ENCODE results near the gene DLX2. TPM values are rescaled to one million over a fixed set of nuclear protein-coding genes. Genes with fewer than 3 reads are reported as not detected.

Gene DLX2
- total RNA-seq, 3 donors from 2014 or later = 0.35 TPM; not detected in 2

DNA sequence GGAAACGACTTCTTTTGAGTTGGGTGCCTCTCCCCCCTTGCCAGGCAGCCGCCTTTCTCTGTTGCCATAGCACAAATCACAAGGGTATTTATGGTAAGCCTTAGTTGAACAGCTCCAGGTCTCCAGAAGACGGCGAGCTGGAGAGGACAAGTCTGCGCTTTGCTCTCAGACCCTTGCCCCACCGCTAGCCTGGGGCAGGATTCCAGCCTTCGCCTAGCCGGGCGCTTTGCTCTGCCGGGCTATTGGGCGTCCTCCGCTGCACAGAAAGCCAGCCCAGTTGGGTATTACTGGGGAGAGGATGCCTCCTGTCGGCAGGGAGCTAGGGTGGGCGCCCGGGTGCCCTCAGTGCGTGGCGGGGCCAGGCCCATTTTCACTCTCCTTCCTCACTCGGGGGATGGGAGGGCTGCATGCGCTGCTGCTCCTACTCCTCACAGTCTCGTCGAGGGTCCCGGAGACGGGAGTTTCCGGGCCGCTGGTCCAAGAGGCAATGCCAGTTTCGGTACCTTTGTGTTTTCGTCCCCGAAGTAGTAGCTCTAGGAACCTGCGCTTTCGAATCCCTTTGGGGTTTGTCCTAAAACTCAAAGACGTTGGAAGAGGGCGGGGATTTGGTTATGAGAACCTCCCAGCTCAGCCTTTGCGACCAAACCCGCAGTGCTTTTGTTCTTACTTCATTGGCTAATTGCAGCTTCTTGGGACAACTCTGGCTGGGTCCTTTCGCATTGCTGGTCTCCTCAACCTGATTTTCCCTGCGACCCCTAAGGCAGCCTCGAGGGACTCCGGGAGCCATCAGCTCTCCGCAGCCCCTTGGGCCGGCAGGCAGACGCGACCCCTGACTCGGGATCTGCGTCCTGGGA lies 3.6 kb upstream of the DLX2 start:
- TF ChIP-seq, protein P1, sequence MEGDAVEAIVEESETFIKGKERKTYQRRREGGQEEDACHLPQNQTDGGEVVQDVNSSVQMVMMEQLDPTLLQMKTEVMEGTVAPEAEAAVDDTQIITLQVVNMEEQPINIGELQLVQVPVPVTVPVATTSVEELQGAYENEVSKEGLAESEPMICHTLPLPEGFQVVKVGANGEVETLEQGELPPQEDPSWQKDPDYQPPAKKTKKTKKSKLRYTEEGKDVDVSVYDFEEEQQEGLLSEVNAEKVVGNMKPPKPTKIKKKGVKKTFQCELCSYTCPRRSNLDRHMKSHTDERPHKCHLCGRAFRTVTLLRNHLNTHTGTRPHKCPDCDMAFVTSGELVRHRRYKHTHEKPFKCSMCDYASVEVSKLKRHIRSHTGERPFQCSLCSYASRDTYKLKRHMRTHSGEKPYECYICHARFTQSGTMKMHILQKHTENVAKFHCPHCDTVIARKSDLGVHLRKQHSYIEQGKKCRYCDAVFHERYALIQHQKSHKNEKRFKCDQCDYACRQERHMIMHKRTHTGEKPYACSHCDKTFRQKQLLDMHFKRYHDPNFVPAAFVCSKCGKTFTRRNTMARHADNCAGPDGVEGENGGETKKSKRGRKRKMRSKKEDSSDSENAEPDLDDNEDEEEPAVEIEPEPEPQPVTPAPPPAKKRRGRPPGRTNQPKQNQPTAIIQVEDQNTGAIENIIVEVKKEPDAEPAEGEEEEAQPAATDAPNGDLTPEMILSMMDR (IDR thresholded peaks at IDR 0.05) = no peak
- DNase-seq (peak in 1 of 3 donors; percentile 42), ATAC-seq (peak; percentile 34)
- H3K36me3 ChIP-seq (ENCODE audit: low read depth) = no peaks in the 10 kb centered on the region
- H3K4me3 ChIP-seq = no peak overlapping the region
- no peaks in the 10 kb centered on the region for H3K9me3 ChIP-seq
- peaks cover 30% of the 10 kb centered on the region for H3K4me1 ChIP-seq (ENCODE audit: low read depth)
- intact Hi-C loops (cut with DNase I, micrococcal nuclease) = no loop called here

GRCh38 chr2:172105471-172106107 lies 2.9 kb upstream of the DLX2 start:
- TF ChIP-seq, protein P1 (IDR thresholded peaks at IDR 0.05) = no peak
- H3K4me1 ChIP-seq (ENCODE audit: low read depth) = peaks cover 37% of the 10 kb centered on the region
- no peak for DNase-seq
- H3K9me3 ChIP-seq = no peaks in the 10 kb centered on the region
- no peak for ATAC-seq
- intact Hi-C loops (cut with DNase I, micrococcal nuclease) = no loop called here
- H3K4me3 ChIP-seq = no peak overlapping the region
- H3K36me3 ChIP-seq (ENCODE audit: low read depth) = no peaks in the 10 kb centered on the region

GRCh38 chr2:172103471-172104272 lies 972 bp upstream of the DLX2 start:
- no peaks in the 10 kb centered on the region for H3K9me3 ChIP-seq
- intact Hi-C loops (cut with DNase I, micrococcal nuclease) = no loop called here
- peaks cover 52% of the 10 kb centered on the region for H3K4me1 ChIP-seq (ENCODE audit: low read depth)
- H3K36me3 ChIP-seq (ENCODE audit: low read depth) = no peaks in the 10 kb centered on the region
- TF ChIP-seq, protein P1 (IDR thresholded peaks at IDR 0.05) = peak; percentile 87
- DNase-seq (peak; percentile 86 to 89 (median 87)), ATAC-seq (peak; percentile 77)
- H3K4me3 ChIP-seq = no peak overlapping the region

DNA sequence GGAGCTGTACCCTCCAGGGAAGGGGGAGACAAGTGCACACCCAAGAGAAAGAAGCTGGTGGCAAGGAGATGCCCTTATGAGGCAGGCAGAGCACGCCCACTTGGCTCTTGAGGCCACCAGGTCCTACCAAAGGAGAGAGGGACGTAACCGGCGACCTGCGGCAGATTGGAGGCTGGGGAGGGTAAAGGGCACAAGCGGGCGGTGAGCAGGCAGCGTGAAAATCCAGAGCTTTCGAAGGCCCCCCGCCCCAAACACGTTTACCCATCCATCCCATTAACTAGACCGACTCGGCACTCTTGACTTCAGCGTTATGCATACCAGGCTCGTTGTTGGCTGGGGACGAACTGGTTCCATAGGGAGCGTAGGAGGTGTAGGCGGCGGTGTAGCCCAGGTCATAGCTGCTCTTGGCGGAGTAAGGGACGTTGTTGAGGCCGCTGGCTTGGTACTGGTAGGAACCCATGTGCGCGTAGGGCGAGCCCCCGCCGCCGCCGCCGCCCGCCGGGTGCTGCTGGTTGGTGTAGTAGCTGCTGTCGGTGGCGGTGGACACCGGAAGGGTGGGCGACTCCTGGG lies 794 bp downstream of the DLX2 start:
- intact Hi-C loops (cut with DNase I, micrococcal nuclease) = no loop called here
- TF ChIP-seq, protein P1 (IDR thresholded peaks at IDR 0.05) = no peak
- Histone ChIP-seq H3K36me3 (ENCODE audit: low read depth) (no peaks in the 10 kb centered on the region), H3K9me3 (no peaks in the 10 kb centered on the region), H3K4me3 (no peak overlapping the region), H3K4me1 (ENCODE audit: low read depth) (peaks cover 54% of the 10 kb centered on the region)
- DNase-seq (peak in 1 of 3 donors; percentile 50), ATAC-seq (peak; percentile 32)

Measured in mucosa of descending colon (tissue), 3 donors.